22Rv1 (cell line): ENCODE measurements around the gene BCO2.

Experiments used
- CTCF ChIP-seq: fragments of 450-650 bp; IDR thresholded peaks from 2 replicates; pipeline ENCODE4 v1.5.1; 2017; ENCODE audit warnings: mild to moderate bottlenecking
- ZFX ChIP-seq: fragments of 450-650 bp; IDR thresholded peaks from 2 replicates; pipeline ENCODE4 v1.6.1; 2017; ENCODE audit warnings: antibody characterized with exemption, borderline replicate concordance

- TF ChIP-seq CTCF = no peak
- no peak for TF ChIP-seq ZFX
These were observed 41.3 kb downstream of the BCO2 start for GRCh38 chr11:112216561-112217105.
